Stimulated activated CD4-positive, alpha-beta T cell treated with anti-CD3 and anti-CD28 coated beads, TNF-alpha, amount 100 ng/mL, for 1 hour (primary cell): ENCODE data around the gene CES3.
"Not testable (repeated sequence)": the region's sequence is repeated elsewhere in the genome, so short reads cannot be mapped to it uniquely, and the experiment has no call there.

Experiments
- DNase-seq, 3 donors: peaks; one replicate each; pipeline ENCODE4 v3.0.0-alpha.2; 2020; ENCODE audit warnings: low read depth in 3 of 3, low spot score in 1 of 3

Gene CES3

GRCh38 chr16:66926171-66926947 is 34.7 kb upstream of the CES3 start:
- DNase-seq = no peak

GRCh38 chr16:66926961-66927436 is 34.1 kb upstream of the CES3 start:
- DNase-seq = no peak

- DNase-seq = no peak
These were observed 33.0 kb upstream of the CES3 start for GRCh38 chr16:66927918-66928649.

GRCh38 chr16:66928702-66929388 is 32.2 kb upstream of the CES3 start:
- no peak for DNase-seq

- no peak for DNase-seq
These were observed 30.9 kb upstream of the CES3 start for GRCh38 chr16:66930189-66930588.

GRCh38 chr16:66931665-66932064 is 29.4 kb upstream of the CES3 start:
- no peak for DNase-seq

GRCh38 chr16:66932076-66932475 is 29.0 kb upstream of the CES3 start:
- no peak for DNase-seq

- DNase-seq = peak in 2 of 3 donors; percentile 29 to 30
These were observed 27.3 kb upstream of the CES3 start for GRCh38 chr16:66933776-66934137.

- DNase-seq = peak; percentile 62 to 86 (median 79)
These were observed 26.8 kb upstream of the CES3 start, which contains the start of gene CIAO2B for GRCh38 chr16:66934138-66934838. TSS of gene CIAO2B (minus strand) at chr16:66934402. CDS start at chr16:66934364, 38 bp downstream.

- not testable (repeated sequence) for DNase-seq
These were observed 26.2 kb upstream of the CES3 start for GRCh38 chr16:66934839-66935313.

- no peak for DNase-seq
These were observed 25.6 kb upstream of the CES3 start, which contains the start of gene CES2 for GRCh38 chr16:66935314-66936011. TSS of gene CES2 (plus strand) at chr16:66935516. CDS start at chr16:66935636, 120 bp downstream.

GRCh38 chr16:66936462-66936861 is 24.6 kb upstream of the CES3 start:
- no peak for DNase-seq

GRCh38 chr16:66936889-66937554 is 24.0 kb upstream of the CES3 start:
- DNase-seq = no peak

- no peak for DNase-seq
These were observed 23.2 kb upstream of the CES3 start for GRCh38 chr16:66937725-66938337.

- DNase-seq = no peak
These were observed 21.7 kb upstream of the CES3 start for GRCh38 chr16:66939366-66939765.

GRCh38 chr16:66940236-66940635 is 20.8 kb upstream of the CES3 start:
- no peak for DNase-seq

GRCh38 chr16:66942981-66943380 is 18.1 kb upstream of the CES3 start:
- no peak for DNase-seq

- DNase-seq = no peak
These were observed 17.5 kb upstream of the CES3 start for GRCh38 chr16:66943426-66944053.

GRCh38 chr16:66944054-66944441 is 17.0 kb upstream of the CES3 start:
- no peak for DNase-seq
